ENCODE measurements around the gene PLPPR2.
A peak's percentile ranks its signal among the peaks of the same experiment; 100 is the strongest.
"Not testable (repeated sequence)": the region's sequence is repeated elsewhere in the genome, so short reads cannot be mapped to it uniquely, and the experiment has no call there.

The PLPPR2 gene

GRCh38 chr19:11374433-11375142 lies 19.4 kb downstream of the PLPPR2 start, which contains the start of gene SWSAP1:
Gene SWSAP1 (plus strand): TSS chr19:11374666. CDS start chr19:11374681, 15 bp downstream.
- peak; percentile 100 for DNase-seq

- peak; percentile 27 for DNase-seq
Measured at GRCh38 chr19:11375143-11375948, 20.1 kb downstream of the PLPPR2 start.

- DNase-seq = peak; percentile 70
Measured at GRCh38 chr19:11377237-11377636, 22.0 kb downstream of the PLPPR2 start.

- no peak for DNase-seq
Measured at GRCh38 chr19:11377756-11378155, 22.5 kb downstream of the PLPPR2 start.

- peak; percentile 44 for DNase-seq
Measured at GRCh38 chr19:11378319-11379189, 23.3 kb downstream of the PLPPR2 start.

- DNase-seq = not testable (repeated sequence)
Measured at GRCh38 chr19:11379269-11379845, 24.1 kb downstream of the PLPPR2 start.

- DNase-seq = no peak
Measured at GRCh38 chr19:11379857-11380350, 24.7 kb downstream of the PLPPR2 start.

- DNase-seq = peak; percentile 95
Measured at GRCh38 chr19:11380653-11381537, 25.7 kb downstream of the PLPPR2 start.

GRCh38 chr19:11382898-11383705 lies 27.9 kb downstream of the PLPPR2 start:
- peak; percentile 50 for DNase-seq

GRCh38 chr19:11383706-11384048 lies 28.4 kb downstream of the PLPPR2 start:
- no peak for DNase-seq

GRCh38 chr19:11384778-11385129 lies 29.5 kb downstream of the PLPPR2 start:
- DNase-seq = no peak

- DNase-seq = peak; percentile 54
Measured at GRCh38 chr19:11387162-11388034, 32.2 kb downstream of the PLPPR2 start.

- no peak for DNase-seq
Measured at GRCh38 chr19:11390359-11390758, 35.1 kb downstream of the PLPPR2 start.

GRCh38 chr19:11390933-11391680 lies 35.9 kb downstream of the PLPPR2 start:
- no peak for DNase-seq

GRCh38 chr19:11397089-11397610 lies 41.9 kb downstream of the PLPPR2 start:
- DNase-seq = no peak

GRCh38 chr19:11399667-11400066 lies 44.4 kb downstream of the PLPPR2 start:
- DNase-seq = no peak

GRCh38 chr19:11400798-11401197 lies 45.6 kb downstream of the PLPPR2 start:
- no peak for DNase-seq

GRCh38 chr19:11401808-11402543 lies 46.7 kb downstream of the PLPPR2 start:
- DNase-seq = no peak
